Measurements from ENCODE around the gene CUL4A.

- no peak for TF ChIP-seq CTCF (IDR thresholded peaks at IDR 0.05; ENCODE audit: low read depth, low read length)
- TF ChIP-seq EZH2phosphoT487 (IDR thresholded peaks at IDR 0.05; ENCODE audit: low read depth): no peak
Observed at GRCh38 chr13:113291129-113291528, 81.7 kb downstream of the CUL4A start.

Data from OCI-LY3 (cell line).